Activated CD4-positive, alpha-beta T cell treated with anti-CD3 and anti-CD28 coated beads for 48 hours (primary cell): ENCODE measurements around the gene FAN1.
"Not testable (repeated sequence)": the region's sequence is repeated elsewhere in the genome, so short reads cannot be mapped to it uniquely, and the experiment has no call there.

Source experiments
- DNase-seq: peaks from one replicate; pipeline ENCODE4 v3.0.0-alpha.2; 2020

Gene FAN1

GRCh38 chr15:30903497-30904187 lies at the start of gene FAN1:
Gene FAN1, plus strand, starts transcription at chr15:30903915. Its CDS starts 749 bp downstream, at chr15:30904664.
- DNase-seq: peak; percentile 89

- DNase-seq: peak; percentile 16
Observed at GRCh38 chr15:30859091-30859874, 44.4 kb upstream of the FAN1 start.

- DNase-seq: no peak
Observed at GRCh38 chr15:30865257-30865656, 38.5 kb upstream of the FAN1 start.

- DNase-seq: no peak
Observed at GRCh38 chr15:30870681-30871080, 33.0 kb upstream of the FAN1 start.

GRCh38 chr15:30872341-30872748 lies 31.4 kb upstream of the FAN1 start:
- DNase-seq: peak; percentile 31

- no peak for DNase-seq
Observed at GRCh38 chr15:30877070-30877469, 26.6 kb upstream of the FAN1 start.

GRCh38 chr15:30878515-30878914 lies 25.2 kb upstream of the FAN1 start:
- DNase-seq: no peak

GRCh38 chr15:30882849-30883433 lies 20.8 kb upstream of the FAN1 start:
- peak; percentile 58 for DNase-seq

- DNase-seq: not testable (repeated sequence)
Observed at GRCh38 chr15:30883666-30884065, 20.0 kb upstream of the FAN1 start.

GRCh38 chr15:30885814-30886213 lies 17.9 kb upstream of the FAN1 start:
- DNase-seq: no peak

- DNase-seq: no peak
Observed at GRCh38 chr15:30889196-30889595, 14.5 kb upstream of the FAN1 start.

- DNase-seq: no peak
Observed at GRCh38 chr15:30895461-30896210, 8.1 kb upstream of the FAN1 start.

- DNase-seq: no peak
Observed at GRCh38 chr15:30896211-30896606, 7.5 kb upstream of the FAN1 start.

- no peak for DNase-seq
Observed at GRCh38 chr15:30901889-30902288, 1.8 kb upstream of the FAN1 start.

- no peak for DNase-seq
Observed at GRCh38 chr15:30904812-30905211, 1.1 kb downstream of the FAN1 start.

- no peak for DNase-seq
Observed at GRCh38 chr15:30905821-30906220, 2.1 kb downstream of the FAN1 start.

GRCh38 chr15:30906366-30906765 lies 2.7 kb downstream of the FAN1 start:
- no peak for DNase-seq

- no peak for DNase-seq
Observed at GRCh38 chr15:30913761-30914160, 10.0 kb downstream of the FAN1 start.

- DNase-seq: no peak
Observed at GRCh38 chr15:30917013-30917412, 13.3 kb downstream of the FAN1 start.

- DNase-seq: no peak
Observed at GRCh38 chr15:30917675-30918074, 14.0 kb downstream of the FAN1 start.

GRCh38 chr15:30918366-30918765 lies 14.7 kb downstream of the FAN1 start:
- no peak for DNase-seq

GRCh38 chr15:30919877-30920550 lies 16.3 kb downstream of the FAN1 start:
- no peak for DNase-seq

GRCh38 chr15:30921106-30921505 lies 17.4 kb downstream of the FAN1 start:
- no peak for DNase-seq
